Measurements from ENCODE around the gene PPM1M.

PPM1M gene

DNA sequence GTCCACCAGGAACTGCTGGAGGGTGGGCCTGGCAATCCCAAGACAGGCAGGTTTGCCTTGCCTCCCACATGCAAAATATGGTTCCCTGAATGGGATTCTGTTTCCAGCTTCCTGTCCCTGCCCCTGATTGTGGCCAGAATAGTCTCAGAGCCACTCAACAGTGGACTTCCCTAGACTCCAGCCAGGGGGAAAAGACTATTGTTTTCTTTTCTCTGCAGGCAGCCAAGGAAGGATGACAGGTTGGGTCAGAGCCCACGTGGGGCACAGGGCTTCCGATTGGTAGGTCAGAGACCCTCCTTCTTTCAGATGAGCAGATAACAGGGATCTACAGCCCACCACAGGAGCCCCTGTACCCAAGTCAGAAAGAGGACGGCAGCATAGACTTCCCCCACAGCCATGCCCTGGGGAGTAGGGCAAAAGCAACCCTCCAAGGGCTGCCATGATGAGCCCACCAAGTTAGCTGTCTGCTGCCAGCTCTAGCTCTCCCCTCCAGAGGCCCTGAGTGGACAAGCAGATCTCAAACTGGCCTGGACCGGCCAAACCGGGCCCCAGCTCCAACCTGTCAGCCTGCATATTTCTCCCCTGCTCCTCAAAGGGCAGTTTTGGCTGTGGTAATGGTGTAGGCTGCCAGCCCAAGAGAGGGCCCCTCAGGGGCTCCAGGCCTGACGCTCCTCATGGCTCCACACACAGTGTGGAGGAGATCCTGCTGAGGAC is 26.5 kb upstream of the PPM1M start:
- TF ChIP-seq CTCF (IDR thresholded peaks at IDR 0.05; ENCODE audit: control insufficient read depth, insufficient read depth, low read depth, low read length, missing control alignments), result no peak
- DNase-seq (ENCODE audit: low read depth), result no peak
- H3K4me3 ChIP-seq (ENCODE audit: control insufficient read depth, low read depth, low read length), result no peak overlapping the region

DNA sequence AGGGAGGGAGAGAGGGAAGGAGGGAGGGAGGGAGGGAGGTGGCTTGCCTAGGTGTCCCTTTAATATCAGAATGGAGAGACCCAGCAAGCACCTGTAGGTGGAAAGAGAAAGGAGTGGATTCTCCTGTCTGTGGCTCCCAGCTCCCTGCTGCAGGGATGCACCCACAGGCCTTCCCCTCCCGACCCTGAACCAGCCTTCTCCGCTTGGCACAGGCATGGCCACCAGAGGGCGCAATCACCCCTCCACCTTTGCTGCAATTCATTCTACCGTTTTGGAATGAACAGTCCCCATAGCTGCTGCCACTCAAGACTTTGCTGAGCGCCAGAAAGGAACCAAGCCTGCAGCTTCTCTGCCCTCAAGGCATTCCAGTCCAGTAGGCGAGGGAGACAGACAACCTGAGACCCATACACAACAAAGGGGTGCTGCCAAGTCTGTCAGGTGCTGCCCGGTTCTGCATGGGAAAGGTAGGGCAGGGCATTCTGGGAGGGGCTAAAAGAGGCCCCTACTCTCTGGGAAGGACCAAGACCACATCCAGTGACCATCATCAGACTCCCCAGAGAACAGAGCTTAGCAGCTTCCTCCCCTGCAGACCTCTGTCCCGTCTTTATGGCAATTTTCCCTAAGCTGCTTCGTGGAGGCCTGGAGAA is 25.1 kb upstream of the PPM1M start:
- no peak overlapping the region for H3K4me3 ChIP-seq (ENCODE audit: control insufficient read depth, low read depth, low read length)
- DNase-seq (ENCODE audit: low read depth), result no peak
- peak; percentile 97 for TF ChIP-seq CTCF (IDR thresholded peaks at IDR 0.05; ENCODE audit: control insufficient read depth, insufficient read depth, low read depth, low read length, missing control alignments)

- H3K4me3 ChIP-seq (ENCODE audit: control insufficient read depth, low read depth, low read length), result no peak overlapping the region
- no peak for TF ChIP-seq CTCF (IDR thresholded peaks at IDR 0.05; ENCODE audit: control insufficient read depth, insufficient read depth, low read depth, low read length, missing control alignments)
- no peak for DNase-seq (ENCODE audit: low read depth)
Observed at GRCh38 chr3:52221141-52221562, 24.4 kb upstream of the PPM1M start.

DNA sequence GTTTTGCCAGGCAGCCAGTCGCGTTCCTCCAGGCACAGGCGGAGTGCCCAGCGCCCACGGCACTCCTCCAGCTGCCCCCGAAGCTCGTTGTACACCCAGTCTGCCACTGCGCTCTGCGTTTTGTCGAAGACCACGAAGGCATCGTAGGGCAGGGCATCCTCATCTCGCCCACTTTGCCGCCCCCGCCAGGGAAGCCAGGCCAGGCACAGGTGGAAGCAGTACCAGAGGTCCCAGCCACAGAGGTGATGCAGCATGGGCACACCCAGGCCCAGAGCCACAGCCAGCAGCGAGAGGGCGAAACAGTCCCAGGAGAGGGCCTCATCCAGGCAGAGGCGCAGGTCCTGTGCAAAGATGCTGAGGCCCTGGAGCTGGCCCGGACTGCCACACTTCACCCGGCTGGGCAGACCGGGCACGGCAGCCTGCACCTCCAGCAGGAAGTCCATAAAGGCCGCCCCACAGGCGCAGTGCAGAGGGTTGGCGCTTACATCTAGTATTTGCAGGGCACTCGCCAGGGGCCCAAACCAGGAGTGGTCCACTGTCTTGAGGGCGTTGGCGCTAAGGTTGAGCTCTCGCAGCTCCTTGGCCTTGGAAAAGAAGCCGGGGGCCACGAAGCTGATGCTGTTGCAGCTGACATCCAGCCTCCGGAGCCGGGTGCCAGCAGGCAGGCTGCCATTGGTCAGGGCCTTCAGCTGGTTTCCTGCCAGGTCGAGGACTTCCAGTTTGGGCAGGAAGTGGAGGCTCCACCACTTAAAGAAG is 23.8 kb upstream of the PPM1M start:
- H3K4me3 ChIP-seq (ENCODE audit: control insufficient read depth, low read depth, low read length), result no peak overlapping the region
- no peak for TF ChIP-seq CTCF (IDR thresholded peaks at IDR 0.05; ENCODE audit: control insufficient read depth, insufficient read depth, low read depth, low read length, missing control alignments)
- no peak for DNase-seq (ENCODE audit: low read depth)

DNA sequence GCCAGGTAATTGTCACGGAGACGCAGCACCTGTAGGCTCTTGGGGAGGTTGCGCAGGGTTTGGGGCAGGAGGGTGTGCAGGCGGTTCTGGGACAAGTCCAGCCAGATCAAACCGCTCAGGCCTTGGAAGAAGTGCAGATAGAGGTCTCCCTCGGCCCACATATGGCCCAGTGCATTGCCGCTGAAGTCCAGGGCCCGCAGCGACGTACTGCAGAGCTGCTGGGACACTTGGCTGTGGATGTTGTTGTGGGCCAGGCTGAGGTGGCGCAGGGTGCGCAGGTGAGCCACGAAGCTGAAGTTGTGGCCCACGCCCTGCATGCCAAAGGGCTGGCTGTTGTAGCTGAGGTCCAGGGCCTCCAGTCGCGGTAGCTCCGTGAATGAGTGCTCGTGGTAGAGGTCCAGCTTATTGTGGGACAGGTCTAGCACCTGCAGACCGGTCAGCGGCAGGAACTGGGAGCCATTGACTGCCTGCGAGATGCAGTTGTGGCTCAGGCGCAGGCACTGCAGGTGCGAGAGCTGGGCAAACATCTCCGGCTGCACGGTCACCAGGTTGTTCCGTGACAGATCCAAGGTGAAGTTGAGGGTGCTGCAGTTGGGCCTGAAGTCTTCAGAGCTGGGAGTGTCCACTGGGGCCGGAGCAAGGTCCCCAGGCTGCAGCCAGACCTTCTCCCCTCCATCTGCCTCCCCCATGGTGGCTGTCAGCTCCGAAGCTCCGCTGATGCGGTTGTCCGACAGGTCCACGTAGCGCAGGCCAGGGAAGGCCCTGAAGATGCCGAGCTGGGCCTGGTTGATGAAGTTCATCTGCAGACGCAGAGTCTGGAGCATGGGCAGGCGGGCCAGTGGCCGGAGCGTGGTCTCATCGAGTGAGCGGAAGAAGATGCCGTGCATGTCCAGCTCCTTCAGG is 23.0 kb upstream of the PPM1M start:
- no peak for TF ChIP-seq CTCF (IDR thresholded peaks at IDR 0.05; ENCODE audit: control insufficient read depth, insufficient read depth, low read depth, low read length, missing control alignments)
- DNase-seq (ENCODE audit: low read depth), result no peak
- H3K4me3 ChIP-seq (ENCODE audit: control insufficient read depth, low read depth, low read length), result no peak overlapping the region
